Adrenal gland (tissue), 5 donors: ENCODE data around the gene TMEM271.

Experiments
- POLR2A ChIP-seq, 2 donors: fragments of 450-650 bp; IDR thresholded peaks; one replicate each; pipeline ENCODE4 v1.6.1; 2017; ENCODE audit warnings: antibody characterized with exemption in 2 of 2, mild to moderate bottlenecking in 2 of 2, moderate library complexity in 1 of 2
- TF ChIP-seq, protein P1 (sequence below), 6 experiments: fragments of 450-650 bp in 4 of 6; fragments of 200-600 bp in 2 of 6; sonication (generic) in 1 of 6; IDR thresholded peaks; 1 replicate in 5 of 6; 2 replicates in 1 of 6; pipeline versions ENCODE4 v1.5.1 to v1.8.0; 2016 to 2021; ENCODE audit warnings: antibody characterized with exemption in 6 of 6, mild to moderate bottlenecking in 2 of 6, moderate library complexity in 1 of 6
- donor health status: DM: no; HTN: no; CAD: no.

DNA sequence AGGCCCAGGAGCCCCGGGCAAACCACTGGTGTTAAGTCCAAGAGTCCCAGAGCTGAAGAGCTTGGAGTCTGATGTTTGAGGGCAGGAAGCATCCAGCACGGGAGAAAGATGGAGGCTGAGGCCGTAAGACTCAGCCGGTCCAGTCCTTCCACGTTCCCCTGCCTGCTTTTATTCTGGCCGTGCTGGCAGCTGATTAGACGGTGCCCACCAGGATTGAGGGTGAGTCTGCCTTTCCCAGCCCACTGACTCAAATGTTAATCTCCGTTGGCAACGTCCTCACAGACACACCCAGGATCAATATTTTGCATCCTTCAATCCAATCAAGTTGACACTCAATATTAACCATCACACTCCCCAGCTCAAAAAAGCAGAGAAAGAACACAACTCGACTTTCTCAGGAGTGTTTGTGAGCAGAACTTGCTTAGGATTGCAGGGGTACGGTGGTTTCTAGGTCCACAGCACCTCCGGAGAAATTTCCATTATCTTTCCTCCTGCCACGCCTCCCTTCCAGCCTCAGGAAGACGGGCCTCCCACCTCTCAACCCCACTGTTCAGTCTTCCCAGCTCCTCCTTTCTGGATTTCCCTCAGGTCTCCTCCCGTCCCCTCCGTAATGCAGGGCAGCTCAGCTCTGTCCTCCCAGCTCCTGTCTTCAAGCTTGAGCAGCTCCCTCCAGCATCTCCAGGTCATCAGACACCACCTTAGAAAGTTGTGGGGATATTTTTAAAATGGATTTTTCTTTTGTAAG is 13.3 kb upstream of the TMEM271 start:
- TF ChIP-seq, protein P1, sequence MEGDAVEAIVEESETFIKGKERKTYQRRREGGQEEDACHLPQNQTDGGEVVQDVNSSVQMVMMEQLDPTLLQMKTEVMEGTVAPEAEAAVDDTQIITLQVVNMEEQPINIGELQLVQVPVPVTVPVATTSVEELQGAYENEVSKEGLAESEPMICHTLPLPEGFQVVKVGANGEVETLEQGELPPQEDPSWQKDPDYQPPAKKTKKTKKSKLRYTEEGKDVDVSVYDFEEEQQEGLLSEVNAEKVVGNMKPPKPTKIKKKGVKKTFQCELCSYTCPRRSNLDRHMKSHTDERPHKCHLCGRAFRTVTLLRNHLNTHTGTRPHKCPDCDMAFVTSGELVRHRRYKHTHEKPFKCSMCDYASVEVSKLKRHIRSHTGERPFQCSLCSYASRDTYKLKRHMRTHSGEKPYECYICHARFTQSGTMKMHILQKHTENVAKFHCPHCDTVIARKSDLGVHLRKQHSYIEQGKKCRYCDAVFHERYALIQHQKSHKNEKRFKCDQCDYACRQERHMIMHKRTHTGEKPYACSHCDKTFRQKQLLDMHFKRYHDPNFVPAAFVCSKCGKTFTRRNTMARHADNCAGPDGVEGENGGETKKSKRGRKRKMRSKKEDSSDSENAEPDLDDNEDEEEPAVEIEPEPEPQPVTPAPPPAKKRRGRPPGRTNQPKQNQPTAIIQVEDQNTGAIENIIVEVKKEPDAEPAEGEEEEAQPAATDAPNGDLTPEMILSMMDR (IDR thresholded peaks at IDR 0.05): no peak
- no peak for TF ChIP-seq POLR2A (IDR thresholded peaks at IDR 0.05)
